Measurements from ENCODE around the gene PAX3. TPM values are rescaled to one million over a fixed set of nuclear protein-coding genes. Genes with fewer than 3 reads are reported as not detected.

Gene PAX3
- total RNA-seq, 1 experiment from 2014 or later: not detected

- TF ChIP-seq FOXP4 (CRISPR knock-in tag; IDR thresholded peaks at IDR 0.05): no peak
- no peak for TF ChIP-seq ESRRA (CRISPR knock-in tag; IDR thresholded peaks at IDR 0.05; ENCODE audit: borderline replicate concordance)
- TF ChIP-seq ETV6 (CRISPR knock-in tag; IDR thresholded peaks at IDR 0.05): no peak
Observed at GRCh38 chr2:222270396-222270795, 28.4 kb downstream of the PAX3 start (continued).

GRCh38 chr2:222269132-222269531 lies 29.7 kb downstream of the PAX3 start:
- no peak for TF ChIP-seq NR2C2 (CRISPR knock-in tag; IDR thresholded peaks at IDR 0.05)
- peaks cover 66% of the 10 kb centered on the region for H3K27me3 Mint-ChIP-seq (ENCODE audit: low read depth)
- H3K4me3 Mint-ChIP-seq: peak overlapping the region; percentile 44; the same call in 1 of the 2 replicates
- no peak overlapping the region for H3K27ac Mint-ChIP-seq
- CTCF ChIA-PET: interaction anchor here (0.8 to 1.2 kb wide), 2 partner anchors 12 to 216 kb away, joined by 3 read pairs; no protein-coding TSS in a partner anchor
- H3K9me3 Mint-ChIP-seq: peaks cover 6% of the 10 kb centered on the region
- POLR2A ChIA-PET: no interaction called here
- H3K36me3 Mint-ChIP-seq: no peaks in the 10 kb centered on the region
- ATAC-seq (peak; percentile 36; the same call in 1 of the 2 replicates), DNase-seq (ENCODE audit: low spot score) (no peak)
- peaks cover 37% of the 10 kb centered on the region for H3K4me1 Mint-ChIP-seq

GRCh38 chr2:222268311-222268990 lies 30.3 kb downstream of the PAX3 start:
- CTCF ChIA-PET: interaction anchor here (1.2 kb wide), 1 partner anchor 13 kb away, joined by 3 read pairs; no protein-coding TSS in a partner anchor

More at GRCh38 chr2:222268311-222268990, 30.3 kb downstream of the PAX3 start:
- H3K27ac Mint-ChIP-seq: no peak overlapping the region
- POLR2A ChIA-PET: no interaction called here
- peaks cover 37% of the 10 kb centered on the region for H3K4me1 Mint-ChIP-seq
- no peak for TF ChIP-seq MAX (CRISPR knock-in tag; IDR thresholded peaks at IDR 0.05)
- TF ChIP-seq SMAD4 (CRISPR knock-in tag; IDR thresholded peaks at IDR 0.05): no peak
- no peak for TF ChIP-seq FOXP1 (CRISPR knock-in tag; IDR thresholded peaks at IDR 0.05; ENCODE audit: borderline replicate concordance)
- TF ChIP-seq NR2C2 (CRISPR knock-in tag; IDR thresholded peaks at IDR 0.05): no peak
- no peak for TF ChIP-seq GRHL2 (CRISPR knock-in tag; IDR thresholded peaks at IDR 0.05; ENCODE audit: insufficient replicate concordance, severe bottlenecking)
- TF ChIP-seq NFE2L1 (CRISPR knock-in tag; IDR thresholded peaks at IDR 0.05): no peak
- TF ChIP-seq ZNF281 (CRISPR knock-in tag; IDR thresholded peaks at IDR 0.05): no peak
- no peak for TF ChIP-seq TEAD1 (CRISPR knock-in tag; IDR thresholded peaks at IDR 0.05)
- no peak for TF ChIP-seq MXD4 (CRISPR knock-in tag; IDR thresholded peaks at IDR 0.05; ENCODE audit: borderline replicate concordance)
- TF ChIP-seq HMGXB4 (CRISPR knock-in tag; IDR thresholded peaks at IDR 0.05): no peak
- no peak for TF ChIP-seq USF1 (CRISPR knock-in tag; IDR thresholded peaks at IDR 0.05)
- no peak for TF ChIP-seq TCF7 (CRISPR knock-in tag; IDR thresholded peaks at IDR 0.05; ENCODE audit: low read depth)
- TF ChIP-seq CDX4 (CRISPR knock-in tag; IDR thresholded peaks at IDR 0.05; ENCODE audit: borderline replicate concordance): no peak
- ATAC-seq (peak; percentile 39), DNase-seq (ENCODE audit: low spot score) (no peak)
- H3K27me3 Mint-ChIP-seq (ENCODE audit: low read depth): peaks cover 65% of the 10 kb centered on the region
- H3K9me3 Mint-ChIP-seq: peaks cover 13% of the 10 kb centered on the region
- H3K36me3 Mint-ChIP-seq: no peaks in the 10 kb centered on the region
- H3K4me3 Mint-ChIP-seq: 0 out of 2 replicates have a peak overlapping the region, but pooled peaks have one; percentile 25

All from WTC11 (cell line).